Naive thymus-derived CD4-positive, alpha-beta T cell (primary cell): Measurements from ENCODE around the gene FKBP4. TPM values are rescaled to one million over a fixed set of nuclear protein-coding genes. Genes with fewer than 3 reads are reported as not detected.

Experiments
- ATAC-seq: fragments of 150-1000 bp; cut with Tn5 transposase; 2 replicates; pipeline ENCODE4 v1.10.0; 2021; ENCODE audit warnings: mild to moderate bottlenecking, moderate library complexity
- CTCF ChIA-PET: fragments of 350-600 bp; sonication (Branson Sonifier 250); formaldehyde crosslinking; loops from one replicate; lab custom pipeline; 2021; ENCODE audit warnings: antibody characterized with exemption; lab: Charles Lee
- POLR2A ChIA-PET: fragments of 350-600 bp; sonication (Branson Sonifier 250); formaldehyde crosslinking; loops from one replicate; lab custom pipeline; 2021; ENCODE audit warnings: antibody characterized with exemption, inconsistent platforms; lab: Charles Lee
- DNase-seq, 9 donors: peaks; one replicate each; pipeline versions ENCODE4 v3.0.0 to v3.0.0-alpha.2; 2020 to 2022; ENCODE audit warnings: mixed read lengths in 1 of 9
- H3K27ac ChIP-seq: one replicate; pipeline ENCODE4 v1.7.0; 2013; ENCODE audit warnings: mild to moderate bottlenecking, low read depth, low read length, moderate library complexity
- H3K27me3 ChIP-seq, 2 donors: one replicate each; pipeline ENCODE4 v1.7.0; 2013; ENCODE audit warnings: low read length in 2 of 2, mild to moderate bottlenecking in 2 of 2, moderate library complexity in 2 of 2; ENCODE audit not compliant: control insufficient read depth in 2 of 2, insufficient read depth in 2 of 2
- H3K36me3 ChIP-seq, 3 experiments: 1 replicate in 2 of 3; 2 replicates in 1 of 3; pipeline ENCODE4 v1.7.0; 2013; ENCODE audit warnings: low read length in 3 of 3, mild to moderate bottlenecking in 3 of 3, moderate library complexity in 1 of 3; ENCODE audit not compliant: insufficient read depth in 3 of 3, control insufficient read depth in 2 of 3
- H3K4me1 ChIP-seq, 2 donors: one replicate each; pipeline ENCODE4 v1.7.0; 2013; ENCODE audit warnings: low read length in 2 of 2, mild to moderate bottlenecking in 2 of 2, moderate library complexity in 1 of 2; ENCODE audit not compliant: control insufficient read depth in 2 of 2, insufficient read depth in 2 of 2
- H3K4me3 ChIP-seq: 2 replicates; pipeline ENCODE4 v1.7.0; 2013; ENCODE audit warnings: mild to moderate bottlenecking, low read length
- H3K9me3 ChIP-seq, 3 experiments: 1 replicate in 2 of 3; 2 replicates in 1 of 3; pipeline ENCODE4 v1.7.0; 2013; ENCODE audit warnings: low read length in 3 of 3; ENCODE audit not compliant: control insufficient read depth in 2 of 3
- H3K27ac Mint-ChIP-seq, 9 donors: one replicate each; pipeline ENCODE4 v1.8.0; 2020 to 2022; ENCODE audit warnings: mixed read lengths in 9 of 9, mild to moderate bottlenecking in 8 of 9, moderate library complexity in 5 of 9, inconsistent platforms in 2 of 9
- H3K27me3 Mint-ChIP-seq, 5 donors: one replicate each; pipeline ENCODE4 v1.8.0; 2021 to 2022; ENCODE audit warnings: mixed read lengths in 5 of 5, mild to moderate bottlenecking in 1 of 5
- H3K36me3 Mint-ChIP-seq, 5 donors: one replicate each; pipeline ENCODE4 v1.8.0; 2020 to 2022; ENCODE audit warnings: mixed read lengths in 5 of 5, mild to moderate bottlenecking in 3 of 5, inconsistent platforms in 1 of 5
- H3K4me1 Mint-ChIP-seq, 7 donors: one replicate each; pipeline ENCODE4 v1.8.0; 2020 to 2022; ENCODE audit warnings: mixed read lengths in 7 of 7, mild to moderate bottlenecking in 3 of 7, inconsistent platforms in 1 of 7
- H3K4me3 Mint-ChIP-seq, 10 donors: one replicate each; pipeline ENCODE4 v1.8.0; 2020 to 2022; ENCODE audit warnings: mild to moderate bottlenecking in 10 of 10, mixed read lengths in 10 of 10, moderate library complexity in 6 of 10, inconsistent platforms in 2 of 10
- H3K9me3 Mint-ChIP-seq, 11 donors: one replicate each; pipeline ENCODE4 v1.8.0; 2020 to 2022; ENCODE audit warnings: mixed read lengths in 11 of 11, mild to moderate bottlenecking in 4 of 11, inconsistent platforms in 1 of 11, moderate library complexity in 1 of 11
- intact Hi-C, 2 donors: fragments of 100-400 bp; cut with micrococcal nuclease; formaldehyde crosslinking; loops; one replicate each; pipeline ENCODE4 v1.15.1; 2023
- polyA plus RNA-seq, 2 donors: library from polyadenylated mRNA; unstranded; fragments of 300-500 nt; fragmentation: Illumina TruSeq; gene quantifications; one replicate each; pipeline ENCODE4 v1.2.3, GENCODE V29; 2021
- total RNA-seq, 6 experiments: library from RNA in 5 of 6; stranded (reverse) in 5 of 6; gene quantifications; 1 replicate in 5 of 6; 2 replicates in 1 of 6; pipeline ENCODE4 v1.2.3 and lab custom pipeline; 2021 to 2026

Gene FKBP4
- total and polyA plus RNA-seq, 7 experiments from 2014 or later = 27.3 to 95.4 (median 51.9) TPM

- intact Hi-C loops = loop anchor here (5.0 to 10.0 kb wide), 4 partner anchors 149 to 1739 kb away; partner anchors contain the start of genes CRACR2A (in 1 of the 2), DCP1B (in 1 of the 2) and RAD51AP1 (in 1 of the 2)
- Mint-ChIP-seq H3K4me1 (peaks cover 17 to 37% (median 31%) of the 10 kb centered on the region in 7 donors), H3K4me3 (peak overlapping the region; percentile 84 to 97 (median 94)), H3K27ac (peak overlapping the region; percentile 64 to 93 (median 87)), H3K27me3 (peaks cover 0 to 17% (median 0%) of the 10 kb centered on the region in 5 donors), H3K9me3 (no peaks in the 10 kb centered on the region), H3K36me3 (peaks cover 9 to 25% (median 18%) of the 10 kb centered on the region in 5 donors)
- POLR2A ChIA-PET = interaction anchor here (1.0 to 7.6 kb wide), 7 partner anchors 11 to 106 kb away, joined by 4 to 65 read pairs (median 7); partner anchors contain the start of gene ITFG2
- DNase-seq (no peak), ATAC-seq (no peak)
- peak overlapping the region; percentile 69 for H3K27ac ChIP-seq
- H3K36me3 ChIP-seq = peaks cover 20 to 40% (median 26%) of the 10 kb centered on the region in 3 experiments
- no peaks in the 10 kb centered on the region for H3K9me3 ChIP-seq
- H3K27me3 ChIP-seq = no peaks in the 10 kb centered on the region
- CTCF ChIA-PET = interaction anchor here (0.7 to 2.2 kb wide), 3 partner anchors 11 to 113 kb away, joined by 3 to 7 read pairs (median 3); no protein-coding TSS in a partner anchor
- H3K4me1 ChIP-seq = peaks cover 8 to 11% of the 10 kb centered on the region in 2 donors
- H3K4me3 ChIP-seq = peak overlapping the region; percentile 95
These were observed 1.5 kb downstream of the FKBP4 start for GRCh38 chr12:2796187-2796666.

GRCh38 chr12:2797721-2798418 lies 3.1 kb downstream of the FKBP4 start:
- intact Hi-C loops = loop anchor here (5.0 to 10.0 kb wide), 4 partner anchors 147 to 1737 kb away; partner anchors contain the start of genes CRACR2A (in 1 of the 2), DCP1B (in 1 of the 2) and RAD51AP1 (in 1 of the 2)
- CTCF ChIA-PET = interaction anchor here (0.9 to 2.2 kb wide), 2 partner anchors 12 to 115 kb away, joined by 3 to 7 read pairs; no protein-coding TSS in a partner anchor
- H3K4me3 ChIP-seq = no peak overlapping the region
- H3K36me3 ChIP-seq = peaks cover 20 to 57% (median 26%) of the 10 kb centered on the region in 3 experiments
- ATAC-seq = no peak
- peaks cover 0 to 9% (median 0%) of the 10 kb centered on the region in 5 donors for H3K27me3 Mint-ChIP-seq
- H3K27ac Mint-ChIP-seq = peak overlapping the region in 6 of 9 donors; percentile 2 to 88 (median 48)
- POLR2A ChIA-PET = interaction anchor here (0.9 to 7.6 kb wide), 3 partner anchors 10 to 107 kb away, joined by 3 to 65 read pairs (median 41); partner anchors contain the start of gene ITFG2
- peaks cover 9 to 37% (median 22%) of the 10 kb centered on the region in 5 donors for H3K36me3 Mint-ChIP-seq
- H3K9me3 Mint-ChIP-seq = no peaks in the 10 kb centered on the region
- H3K4me3 Mint-ChIP-seq = peak overlapping the region in 5 of 10 donors; percentile 65 to 97 (median 96)
- peaks cover 8 to 11% of the 10 kb centered on the region in 2 donors for H3K4me1 ChIP-seq
- no peak overlapping the region for H3K27ac ChIP-seq
- H3K9me3 ChIP-seq = no peaks in the 10 kb centered on the region
- DNase-seq = no peak
- H3K4me1 Mint-ChIP-seq = peaks cover 17 to 33% (median 28%) of the 10 kb centered on the region in 7 donors
- H3K27me3 ChIP-seq = no peaks in the 10 kb centered on the region

- Histone ChIP-seq H3K4me1 (peaks cover 4 to 11% of the 10 kb centered on the region in 2 donors), H3K27me3 (no peaks in the 10 kb centered on the region), H3K9me3 (no peaks in the 10 kb centered on the region), H3K36me3 (peaks cover 25 to 79% (median 36%) of the 10 kb centered on the region in 3 experiments), H3K27ac (no peak overlapping the region), H3K4me3 (no peak overlapping the region)
- H3K36me3 Mint-ChIP-seq = peaks cover 16 to 44% (median 27%) of the 10 kb centered on the region in 5 donors
- peaks cover 17 to 31% (median 21%) of the 10 kb centered on the region in 7 donors for H3K4me1 Mint-ChIP-seq
- intact Hi-C loops = no loop called here
- ATAC-seq = no peak
- ChIA-PET CTCF (interaction anchor here (1.3 kb wide), 1 partner anchor 13 kb away, joined by 4 read pairs; the partner anchor contains the start of gene ITFG2), POLR2A (interaction anchor here (1.1 to 1.9 kb wide), 2 partner anchors 10 to 108 kb away, joined by 4 to 6 read pairs; no protein-coding TSS in a partner anchor)
- H3K27ac Mint-ChIP-seq = peak overlapping the region in 1 of 9 donors; percentile 62
- DNase-seq = no peak
- H3K27me3 Mint-ChIP-seq = no peaks in the 10 kb centered on the region
- no peak overlapping the region for H3K4me3 Mint-ChIP-seq
- H3K9me3 Mint-ChIP-seq = no peaks in the 10 kb centered on the region
These were observed 5.3 kb downstream of the FKBP4 start for GRCh38 chr12:2800046-2800570.

GRCh38 chr12:2801044-2801783 lies 6.4 kb downstream of the FKBP4 start:
- Mint-ChIP-seq H3K27ac (peak overlapping the region in 4 of 9 donors; percentile 1 to 74 (median 24)), H3K36me3 (peaks cover 16 to 46% (median 28%) of the 10 kb centered on the region in 5 donors), H3K4me1 (peaks cover 14 to 30% (median 17%) of the 10 kb centered on the region in 7 donors), H3K9me3 (no peaks in the 10 kb centered on the region), H3K4me3 (no peak overlapping the region), H3K27me3 (no peaks in the 10 kb centered on the region)
- DNase-seq (no peak), ATAC-seq (no peak)
- CTCF ChIA-PET = interaction anchor here (0.6 kb wide), 1 partner anchor 76 kb away, joined by 5 read pairs; the partner anchor contains the start of genes FOXM1 and RHNO1
- Histone ChIP-seq H3K27me3 (no peaks in the 10 kb centered on the region), H3K4me3 (no peak overlapping the region), H3K36me3 (peaks cover 25 to 79% (median 36%) of the 10 kb centered on the region in 3 experiments), H3K4me1 (peaks cover 3 to 8% of the 10 kb centered on the region in 2 donors), H3K27ac (no peak overlapping the region), H3K9me3 (no peaks in the 10 kb centered on the region)
- intact Hi-C loops = no loop called here
- POLR2A ChIA-PET = interaction anchor here (1.1 to 1.2 kb wide), 2 partner anchors 9 to 109 kb away, joined by 3 to 4 read pairs; no protein-coding TSS in a partner anchor

- ChIA-PET POLR2A (interaction anchor here (1.1 kb wide), 1 partner anchor 9 kb away, joined by 3 read pairs; no protein-coding TSS in a partner anchor), CTCF (no interaction called here)
- Mint-ChIP-seq H3K36me3 (peaks cover 12 to 43% (median 21%) of the 10 kb centered on the region in 5 donors), H3K4me3 (no peak overlapping the region), H3K9me3 (no peaks in the 10 kb centered on the region), H3K4me1 (peaks cover 0 to 6% (median under 1%) of the 10 kb centered on the region in 7 donors), H3K27me3 (no peaks in the 10 kb centered on the region), H3K27ac (peak overlapping the region in 5 of 9 donors; percentile 3 to 75 (median 52))
- no peak for DNase-seq
- Histone ChIP-seq H3K4me1 (no peaks in the 10 kb centered on the region), H3K27me3 (no peaks in the 10 kb centered on the region), H3K27ac (no peak overlapping the region), H3K9me3 (no peaks in the 10 kb centered on the region), H3K36me3 (peaks cover 19 to 63% (median 27%) of the 10 kb centered on the region in 3 experiments), H3K4me3 (no peak overlapping the region)
- no peak for ATAC-seq
- intact Hi-C loops = no loop called here
These were observed 9.0 kb downstream of the FKBP4 start for GRCh38 chr12:2803635-2804392.
